Fibroblast of skin of right biceps (primary cell): ENCODE results near the gene IRF6.
A peak's percentile ranks its signal among the peaks of the same experiment; 100 is the strongest.

ENCODE experiments used
- DNase-seq: peaks from one replicate; pipeline ENCODE4 v3.0.0-alpha.2; 2013

IRF6 gene

DNA sequence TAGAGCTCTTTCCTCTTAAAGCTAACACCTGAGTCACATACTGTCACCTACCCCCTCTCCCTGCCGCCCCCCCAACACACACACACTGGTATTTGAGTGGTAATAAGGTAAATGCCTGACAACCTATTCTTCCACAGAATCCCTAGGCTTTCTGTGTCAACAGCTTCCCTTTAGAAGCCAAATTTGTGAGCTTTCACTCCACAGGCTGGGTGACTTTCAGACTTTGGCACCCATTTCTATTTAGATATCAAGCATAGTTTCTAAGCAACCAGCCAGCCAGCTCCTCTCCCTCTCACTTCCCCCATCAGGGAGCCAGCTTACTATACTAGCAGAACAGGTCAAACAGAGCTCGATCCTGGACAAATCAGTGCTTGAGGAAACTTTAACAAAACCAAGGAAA is 18.4 kb downstream of the IRF6 start:
- no peak for DNase-seq

DNA sequence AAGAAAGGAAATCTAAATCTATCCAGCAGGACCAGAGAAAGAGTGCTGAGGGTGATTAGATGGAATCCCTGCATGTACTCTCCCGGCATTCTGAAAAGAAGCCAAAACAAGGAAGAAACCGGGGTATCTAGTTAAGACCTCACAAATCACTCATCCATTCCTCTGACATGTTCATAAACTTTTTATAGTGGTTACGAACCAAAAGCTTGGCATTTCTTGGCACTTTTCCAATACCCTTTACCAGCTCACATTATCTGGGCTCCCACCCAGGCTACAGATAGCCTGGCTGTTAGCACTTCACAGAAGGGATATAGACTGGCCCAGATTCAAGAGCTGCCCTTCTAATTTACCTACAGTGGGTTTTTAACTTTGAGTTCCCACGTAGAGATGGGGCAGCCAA is 19.8 kb downstream of the IRF6 start:
- DNase-seq = no peak

DNA sequence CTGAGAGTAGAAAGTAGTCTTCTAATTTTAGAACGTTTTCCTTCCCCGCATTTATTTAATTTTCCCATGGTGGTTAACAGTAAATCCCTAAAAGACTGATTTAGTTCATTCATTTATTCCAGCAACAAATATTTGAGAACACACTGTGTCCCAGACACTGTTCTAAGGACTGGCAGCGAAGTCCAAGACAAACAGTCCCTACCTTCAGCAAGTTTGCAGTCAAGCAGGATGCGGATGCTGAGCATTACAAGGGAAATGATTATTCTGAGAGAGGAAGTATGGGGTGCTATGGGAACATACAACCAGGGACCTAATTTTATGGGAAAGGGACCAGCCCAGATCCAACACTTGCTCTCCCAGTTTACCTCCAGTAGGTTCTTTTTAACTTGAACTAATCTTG is 20.4 kb downstream of the IRF6 start:
- DNase-seq = no peak

DNA sequence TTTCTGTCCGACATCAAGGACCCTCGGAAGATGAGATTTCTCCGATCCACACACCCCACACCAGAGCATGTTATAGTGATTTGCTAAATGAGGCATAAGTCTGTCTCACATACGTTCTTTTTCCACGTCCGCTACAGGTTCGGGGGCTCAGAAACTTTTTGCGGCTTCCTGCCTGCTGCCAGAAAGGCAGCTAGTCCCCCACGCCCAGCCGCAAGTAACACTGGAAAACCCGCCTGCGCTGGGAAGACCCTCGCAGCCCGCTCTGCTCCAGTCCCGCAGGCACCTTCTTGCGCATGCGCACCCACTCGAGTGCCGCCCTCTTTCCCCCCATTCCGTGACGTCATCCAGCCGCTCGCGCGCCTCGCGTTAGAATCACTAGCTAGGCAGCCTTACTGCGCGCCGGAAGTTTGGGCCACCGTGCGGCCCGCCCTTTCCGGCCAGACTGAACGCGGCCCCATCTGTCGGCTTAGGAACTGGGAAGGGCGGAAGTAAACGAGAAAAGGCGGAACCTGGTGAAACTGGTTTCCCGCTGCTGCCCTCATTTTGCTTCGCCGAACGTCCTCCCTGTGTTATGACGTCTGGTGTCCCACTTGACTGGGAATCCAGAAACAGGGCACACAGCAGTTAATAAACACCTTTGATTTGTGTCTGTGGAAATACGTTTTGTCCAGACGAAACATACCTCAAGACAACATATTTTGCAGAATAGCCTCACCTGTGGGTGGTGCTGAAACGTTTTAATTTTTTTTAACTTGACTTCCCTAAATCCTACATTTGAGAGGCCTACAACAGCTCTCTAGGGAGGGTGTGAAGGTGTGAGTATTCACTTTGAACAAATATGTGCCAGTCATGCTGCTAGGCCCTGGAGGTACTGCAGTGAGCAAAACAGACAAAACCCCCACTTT is 21.4 kb downstream of the IRF6 start, which contains the start of gene C1orf74:
C1orf74 (minus strand) TSS at position 295 of the 905 bp plus-strand sequence. CDS start 925 bp downstream, outside the sequence.
- peak; percentile 98 for DNase-seq

DNA sequence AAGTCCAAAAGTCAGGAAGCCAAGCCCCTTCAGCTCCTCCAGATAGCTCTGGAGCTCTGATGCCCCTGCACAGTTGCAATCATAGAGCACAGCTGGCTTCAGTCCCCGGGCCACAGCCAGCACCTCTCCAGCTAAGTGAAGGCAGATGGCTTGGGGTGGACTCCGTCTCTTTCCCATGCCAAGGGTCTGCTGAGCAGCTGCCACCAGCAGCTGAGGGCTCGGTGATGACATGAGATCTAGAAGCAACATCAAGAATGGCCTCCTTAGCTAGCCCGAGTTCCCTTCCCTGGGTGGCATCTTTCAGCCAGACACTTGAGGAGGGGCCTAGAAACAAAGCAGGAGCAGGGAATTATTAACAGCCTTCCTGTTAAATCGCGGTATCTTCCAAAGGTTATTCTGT is 22.6 kb downstream of the IRF6 start:
- no peak for DNase-seq

DNA sequence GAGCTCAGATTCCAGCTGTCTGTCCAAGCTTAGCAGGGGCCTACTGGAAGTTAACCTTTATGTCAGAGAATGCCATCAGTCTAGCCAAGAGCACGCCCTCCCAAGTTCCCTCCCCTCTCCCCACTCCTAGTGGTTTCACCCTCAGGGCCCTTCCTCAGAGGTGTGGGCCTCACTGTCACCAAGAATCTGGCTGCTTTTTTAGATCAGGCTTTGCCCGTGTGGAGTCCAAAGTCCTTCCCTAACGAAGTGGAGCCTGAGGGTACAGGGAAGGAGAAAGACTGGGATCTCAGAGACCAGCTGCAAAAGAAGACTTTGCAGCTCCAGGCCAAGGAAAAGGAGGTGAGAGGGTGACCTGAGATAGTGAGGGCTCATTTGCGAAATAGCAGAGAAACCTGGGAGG is 25.7 kb downstream of the IRF6 start:
- DNase-seq = no peak

DNA sequence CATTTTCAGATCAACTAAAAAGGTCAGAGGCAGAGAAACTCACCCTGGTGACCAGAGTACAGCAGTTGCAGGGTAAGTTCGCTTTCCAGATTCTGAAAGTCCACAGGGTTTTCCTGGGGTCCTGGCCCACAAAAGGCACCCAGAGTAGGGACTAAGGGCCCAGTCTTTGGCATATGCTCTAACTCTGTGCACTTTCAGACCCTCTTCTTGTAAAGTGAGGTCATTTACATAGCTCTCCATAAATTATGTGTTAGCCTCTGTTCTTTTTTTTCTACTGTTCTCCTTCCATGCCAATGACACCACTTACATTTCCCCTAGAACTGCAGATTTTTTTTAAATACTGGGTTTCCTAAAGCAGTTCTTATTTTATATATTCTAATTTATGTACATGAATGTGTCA is 27.8 kb downstream of the IRF6 start:
- no peak for DNase-seq

DNA sequence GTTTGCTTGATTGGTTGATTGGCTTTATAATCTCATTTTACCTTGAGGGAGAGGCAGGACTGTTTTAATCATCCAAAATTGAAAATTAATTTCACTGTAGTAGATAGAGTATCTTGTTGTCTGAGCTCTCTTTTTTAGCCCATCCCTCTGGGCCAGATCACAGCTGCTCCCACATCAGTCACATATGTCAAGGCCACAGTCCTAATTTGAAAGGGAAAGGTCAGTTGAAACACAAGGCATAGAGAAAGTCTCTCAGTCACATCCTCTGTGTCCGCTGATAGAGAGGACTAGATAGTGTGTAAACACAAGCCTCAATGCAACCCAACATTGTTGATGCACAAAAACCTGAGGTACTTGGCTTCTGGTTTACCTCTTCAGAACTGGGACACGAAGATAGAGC is 28.4 kb downstream of the IRF6 start:
- DNase-seq = no peak

DNA sequence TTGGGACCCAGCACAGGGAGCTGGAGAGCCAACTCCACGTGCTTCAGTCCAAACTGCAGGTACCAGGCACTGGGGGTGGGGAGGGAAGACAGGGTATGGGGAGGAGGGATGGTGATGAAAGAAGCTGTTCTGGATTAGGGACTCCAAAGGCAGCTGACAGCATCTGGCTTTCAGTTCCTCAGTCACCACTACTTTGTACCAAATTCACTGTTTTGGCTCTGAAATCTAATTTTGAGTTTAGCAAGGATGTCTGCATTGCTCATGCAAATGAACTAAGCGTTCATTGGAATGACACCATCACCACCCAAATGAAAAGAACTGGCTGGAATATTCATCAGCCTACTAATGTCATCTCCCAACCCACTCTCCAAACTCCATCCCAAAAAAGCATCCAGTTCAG is 30.3 kb downstream of the IRF6 start:
- DNase-seq = no peak

DNA sequence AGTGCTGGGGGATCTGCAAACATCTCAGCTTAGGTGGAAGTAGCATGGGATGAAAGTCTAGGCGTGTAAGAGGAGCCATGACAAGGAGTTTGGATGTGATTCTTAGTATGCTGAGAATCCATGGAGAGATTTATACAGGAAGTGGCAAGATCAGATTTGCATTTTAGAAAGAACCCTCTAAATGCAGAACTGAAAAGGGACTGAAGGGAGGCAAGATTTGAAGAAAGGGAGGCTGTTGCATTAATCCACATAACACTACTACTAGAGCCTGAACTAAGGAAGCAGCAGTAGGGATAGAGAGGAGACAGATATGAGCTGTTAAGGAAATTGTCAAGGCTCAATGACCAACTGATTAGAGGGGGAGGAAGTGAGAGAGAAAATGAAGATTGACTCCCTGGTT is 31.4 kb downstream of the IRF6 start:
- no peak for DNase-seq

DNA sequence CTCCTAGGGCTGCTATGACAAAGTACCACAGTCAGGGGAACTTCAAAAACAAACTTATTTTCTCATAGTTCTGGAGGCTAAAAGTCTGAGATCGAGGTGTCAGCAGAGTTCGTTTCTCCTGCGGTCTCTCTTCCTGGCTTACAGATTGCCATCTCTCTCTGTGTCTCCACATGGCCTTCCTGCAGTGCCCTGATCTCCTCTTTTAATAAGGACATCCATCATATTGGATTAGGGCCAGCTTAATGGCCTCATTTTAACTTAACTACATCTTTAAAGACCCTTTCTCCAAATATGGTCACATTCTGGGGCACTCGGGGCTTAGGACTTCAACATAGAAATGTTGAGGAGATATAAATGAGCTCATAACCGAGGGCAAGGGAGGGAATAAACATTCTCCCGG is 33.8 kb downstream of the IRF6 start:
- no peak for DNase-seq

DNA sequence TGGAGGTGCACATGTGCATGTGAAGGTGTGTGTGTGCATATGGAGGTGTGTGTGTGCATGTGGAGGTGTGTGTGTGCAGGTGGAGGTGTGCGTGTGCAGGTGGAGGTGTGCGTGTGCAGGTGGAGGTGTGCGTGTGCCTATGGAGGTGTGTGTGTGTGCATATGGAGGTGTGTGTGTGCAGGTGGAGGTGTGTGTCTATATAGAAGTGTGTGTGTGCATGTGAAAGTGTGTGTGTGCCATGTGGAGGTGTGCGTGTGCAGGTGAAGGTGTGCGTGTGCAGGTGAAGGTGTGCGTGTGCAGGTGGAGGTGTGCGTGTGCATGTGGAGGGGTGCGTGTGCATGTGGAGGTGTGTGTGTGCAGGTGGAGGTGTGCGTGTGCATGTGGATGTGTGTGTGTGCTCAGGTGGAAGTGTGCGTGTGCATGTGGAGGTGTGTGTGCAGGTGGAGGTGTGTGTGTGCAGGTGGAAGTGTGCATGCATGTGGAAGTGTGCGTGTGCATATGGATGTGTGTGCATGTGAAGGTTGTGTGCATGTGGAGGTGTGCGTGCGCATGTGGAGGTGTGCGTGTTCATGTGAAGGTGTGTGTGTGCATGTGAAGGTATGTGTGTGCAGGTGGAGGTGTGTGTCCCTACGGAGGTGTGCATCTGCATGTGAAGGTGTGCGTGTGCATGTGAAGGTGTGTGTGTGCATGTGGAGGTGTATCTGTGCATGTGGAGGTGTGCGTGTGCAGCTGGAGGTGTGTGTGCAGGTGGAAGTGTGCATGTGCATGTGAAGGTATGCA is 35.1 kb downstream of the IRF6 start:
- DNase-seq = no peak

DNA sequence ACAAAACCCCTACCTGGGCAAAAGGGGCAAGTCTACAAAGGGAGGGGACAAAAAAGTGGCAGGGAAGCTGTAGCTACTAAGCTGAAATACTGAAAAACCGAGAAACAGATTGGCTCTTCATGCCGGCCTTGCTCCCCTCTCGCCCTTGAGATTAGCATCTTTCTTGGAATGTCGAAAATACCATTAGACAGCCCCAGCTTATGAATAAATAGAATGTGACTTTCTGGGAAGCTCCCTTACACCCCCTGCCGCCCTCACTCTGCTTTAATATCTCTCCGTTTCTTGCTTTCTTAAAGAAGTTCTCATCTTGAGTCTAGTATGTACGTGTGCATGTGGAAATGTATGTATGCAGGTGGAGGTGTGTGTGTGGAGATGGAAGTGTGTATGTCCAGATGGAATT is 36.0 kb downstream of the IRF6 start:
- DNase-seq = peak; percentile 21

DNA sequence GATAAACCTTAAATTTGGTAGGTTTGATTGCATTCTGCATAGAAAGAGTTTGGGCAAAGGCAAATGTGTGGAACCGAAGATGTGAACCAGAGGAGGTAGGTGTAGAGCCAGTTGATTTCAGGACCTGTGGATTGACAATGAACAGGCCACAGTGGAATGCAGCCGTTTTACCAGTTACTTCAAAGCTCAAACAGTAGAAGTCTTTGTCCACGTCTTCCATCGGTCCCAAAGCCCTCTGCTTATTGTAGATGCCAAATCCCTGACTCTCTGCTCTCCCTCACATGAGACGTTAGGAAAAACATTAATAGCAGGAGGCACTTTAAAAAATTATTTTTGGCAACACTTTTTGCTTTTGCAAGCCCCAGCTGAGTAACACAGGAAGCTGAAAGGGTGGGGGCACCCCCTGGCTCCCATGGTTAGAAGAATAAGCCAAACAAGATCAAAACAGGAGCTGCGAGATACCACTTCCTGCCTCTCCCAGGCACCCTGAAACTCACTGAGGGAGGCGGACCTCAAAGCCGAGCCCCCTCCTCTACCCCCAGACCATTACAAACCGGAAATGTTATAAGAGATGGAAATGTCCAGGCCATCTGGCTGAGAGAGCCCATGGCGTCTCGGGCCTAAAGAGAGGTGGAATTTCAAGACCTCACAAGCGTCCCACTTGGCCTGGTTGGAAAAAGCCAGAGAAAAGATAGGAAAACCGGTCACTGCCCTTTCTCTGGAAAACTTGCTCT is 36.6 kb downstream of the IRF6 start:
- DNase-seq = peak; percentile 91

DNA sequence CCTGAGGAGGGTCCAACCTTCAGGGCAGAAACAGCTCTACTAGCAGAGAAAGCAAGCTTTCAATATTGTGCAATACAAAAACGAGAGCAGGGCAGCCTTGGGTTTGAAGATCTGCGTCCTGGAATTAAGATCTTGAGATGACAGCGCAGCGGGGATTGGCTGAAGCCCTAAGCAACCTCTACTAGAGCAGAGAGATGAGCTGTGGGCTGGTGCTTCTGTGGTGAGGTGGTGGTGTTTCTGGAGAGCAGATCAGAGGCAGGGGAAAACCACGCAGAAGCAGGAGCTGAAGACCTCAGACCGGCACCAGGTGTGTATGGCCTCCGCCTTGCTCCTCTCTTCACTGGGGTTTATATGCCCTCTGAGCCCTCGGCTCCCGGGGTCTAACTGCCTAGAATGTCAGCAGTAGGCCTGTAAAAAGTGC is 37.6 kb downstream of the IRF6 start:
- DNase-seq = no peak

DNA sequence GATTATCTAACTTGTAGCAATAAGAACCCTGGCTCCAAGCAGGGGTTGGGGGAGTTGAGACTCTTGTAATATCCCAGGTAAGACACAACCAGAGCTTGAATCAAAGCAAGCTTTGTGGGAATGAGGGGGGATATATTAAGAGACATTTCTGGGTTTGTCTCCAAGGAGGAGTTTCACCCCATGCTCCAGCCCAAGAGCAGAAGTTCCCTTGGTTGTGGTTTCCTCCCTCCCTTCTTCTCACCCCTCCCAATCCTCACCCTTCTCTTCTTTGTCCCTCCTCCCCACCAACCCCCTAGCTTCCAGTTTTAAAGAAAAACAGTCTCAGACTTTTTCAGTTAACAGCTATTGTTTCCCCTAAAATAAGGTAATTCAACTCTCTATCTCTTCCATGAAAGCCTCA is 38.2 kb downstream of the IRF6 start:
- no peak for DNase-seq

DNA sequence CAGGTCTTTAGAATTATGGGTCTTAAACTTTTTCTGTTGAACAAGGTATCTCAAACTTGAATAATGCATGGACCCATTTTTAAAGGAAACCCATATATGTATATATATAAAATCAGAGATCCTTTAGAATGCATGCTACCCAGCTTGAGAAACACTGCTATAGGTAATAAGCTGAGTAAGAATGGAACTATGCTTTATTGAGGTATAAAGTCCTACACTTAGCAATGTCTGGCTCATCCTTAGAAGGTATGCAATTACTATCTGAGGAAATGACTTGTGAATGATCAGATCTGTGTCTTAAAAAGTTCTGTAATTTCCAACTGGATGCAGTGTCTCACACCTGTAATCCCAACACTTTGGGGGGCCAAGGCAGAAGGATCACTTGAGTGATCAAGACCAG is 38.8 kb downstream of the IRF6 start:
- no peak for DNase-seq

DNA sequence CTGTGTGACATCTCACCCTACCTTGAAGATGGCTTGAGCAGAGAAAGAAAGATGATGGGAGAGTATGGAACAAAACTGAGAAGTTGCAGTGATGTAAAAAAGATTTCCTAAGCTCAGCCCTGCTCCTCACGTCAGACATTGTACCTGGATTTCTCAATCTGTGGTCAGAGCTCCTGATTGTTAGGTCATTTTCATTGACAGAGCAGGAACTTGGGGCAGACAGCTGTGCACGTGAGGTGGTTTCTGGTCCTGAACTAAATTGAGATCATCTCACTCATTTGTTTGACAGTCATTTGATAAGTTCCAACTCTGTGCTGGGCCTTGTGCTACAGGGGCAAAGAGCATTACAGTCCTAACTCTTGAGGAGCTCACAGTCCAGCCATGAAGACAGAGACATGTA is 39.9 kb downstream of the IRF6 start:
- DNase-seq = no peak

DNA sequence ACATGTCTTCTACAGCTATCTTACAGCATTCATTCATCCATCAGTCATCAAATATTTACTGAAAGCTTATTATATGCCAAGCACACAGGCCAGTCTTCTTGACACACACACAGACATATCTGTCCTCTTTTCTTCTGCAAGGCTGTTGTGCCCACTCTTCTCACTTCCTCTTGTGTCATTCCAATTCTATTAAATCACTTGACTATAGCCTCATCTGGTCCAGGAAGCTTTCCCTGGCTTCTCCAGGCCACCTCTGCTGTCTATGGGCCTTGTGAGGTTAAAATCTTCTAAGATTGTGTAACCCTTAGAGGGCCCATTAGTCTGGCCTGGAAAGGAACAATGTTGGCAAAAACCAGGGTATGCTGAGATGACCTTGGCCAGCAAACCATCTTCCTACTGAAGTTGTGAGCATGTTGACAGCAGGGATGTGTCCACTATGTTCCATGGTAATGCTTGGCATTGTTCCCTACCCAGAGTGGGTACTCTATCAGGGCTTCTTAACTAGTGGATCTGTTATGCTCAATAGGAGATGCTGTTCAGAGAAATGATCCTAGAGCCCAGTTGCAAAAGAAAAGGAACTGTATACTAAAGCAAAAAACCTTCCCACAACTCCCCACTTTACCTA is 44.8 kb downstream of the IRF6 start:
- no peak for DNase-seq

DNA sequence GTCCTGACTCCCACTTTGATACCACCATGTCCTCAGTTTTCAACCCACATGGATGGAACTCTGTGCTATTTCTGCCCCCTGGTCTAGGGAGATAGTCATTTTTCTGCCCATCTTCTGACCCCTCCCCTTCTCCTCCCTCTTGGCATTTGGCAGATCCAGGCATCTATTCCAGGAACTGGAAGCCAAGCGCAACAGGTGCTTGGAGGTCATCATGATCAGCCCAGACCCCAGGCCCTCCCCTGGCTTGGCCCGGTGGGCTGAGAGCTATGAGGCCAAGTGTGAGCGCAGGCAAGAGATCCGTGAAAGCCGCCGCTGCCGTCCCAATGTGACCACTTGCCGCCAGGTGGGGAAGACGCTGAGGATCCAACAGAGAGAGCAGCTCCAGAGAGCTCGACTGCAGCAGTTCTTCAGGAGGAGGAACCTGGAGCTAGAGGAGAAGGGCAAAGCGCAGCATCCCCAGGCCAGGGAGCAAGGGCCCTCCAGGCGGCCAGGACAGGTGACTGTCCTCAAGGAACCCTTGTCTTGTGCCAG is 46.0 kb downstream of the IRF6 start:
- DNase-seq = no peak

DNA sequence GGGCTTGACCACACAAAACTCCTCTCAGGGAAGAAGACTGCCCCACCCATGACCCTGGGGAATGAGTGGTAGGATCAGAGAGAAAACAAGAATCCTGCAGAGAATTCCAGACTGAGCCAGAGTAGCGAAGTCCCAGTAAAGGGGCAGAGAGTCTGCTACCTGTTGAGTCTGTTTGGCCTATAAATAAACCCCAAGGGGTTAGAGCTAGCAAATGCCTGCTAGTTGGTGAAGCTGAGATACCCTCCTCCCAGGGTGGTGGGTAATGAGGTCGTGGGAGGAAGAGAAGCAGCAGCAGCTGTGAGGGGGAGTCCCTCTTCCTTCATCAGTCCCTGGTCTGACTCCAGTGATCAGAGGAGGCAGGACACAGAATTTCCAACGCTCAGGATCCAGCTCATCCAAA is 47.5 kb downstream of the IRF6 start:
- DNase-seq = no peak

DNA sequence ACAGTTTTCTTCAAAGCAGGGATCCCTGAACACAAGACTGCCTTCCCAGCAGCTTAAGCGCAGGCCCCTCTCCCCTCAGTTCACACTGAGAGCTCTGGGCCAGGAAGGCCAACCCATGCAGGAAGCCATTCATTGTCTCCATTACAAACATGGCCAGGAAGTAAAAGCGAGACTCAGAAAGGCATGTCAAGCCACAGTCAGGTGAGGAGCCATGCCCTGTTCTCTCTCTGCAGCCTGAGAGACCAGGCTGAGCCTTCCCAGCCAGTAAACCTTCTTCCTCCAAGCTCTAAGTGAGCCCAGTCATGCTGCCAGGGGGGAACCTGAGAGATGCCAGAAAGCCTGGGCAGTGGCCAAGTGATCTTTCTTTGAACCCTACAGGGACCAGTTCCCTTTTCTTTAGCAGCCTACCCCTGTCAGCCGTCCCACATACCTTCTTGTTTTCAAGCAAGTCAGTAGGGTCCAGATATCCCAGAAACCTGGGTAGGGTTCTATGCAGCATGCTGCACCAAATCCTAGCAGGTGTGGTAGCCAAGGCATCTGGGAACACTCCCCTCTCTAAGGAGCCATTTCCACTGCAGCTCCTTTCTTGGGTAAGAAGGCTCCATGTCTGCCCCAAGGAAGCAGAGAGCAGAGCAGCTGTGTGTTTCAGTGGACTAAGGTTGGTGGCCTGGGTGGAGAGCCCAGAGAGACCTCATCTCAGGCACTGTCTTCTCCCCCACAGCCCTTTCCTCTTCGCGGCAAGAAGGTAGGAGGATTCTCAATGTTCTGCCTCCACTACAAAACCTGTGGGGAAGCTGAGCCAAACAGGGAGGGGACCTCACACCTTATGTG is 49.1 kb downstream of the IRF6 start:
- DNase-seq = no peak
